ENCODE results near the gene SRGAP2C.
A peak's percentile ranks its signal among the peaks of the same experiment; 100 is the strongest.
"Not testable (repeated sequence)": the region's sequence is repeated elsewhere in the genome, so short reads cannot be mapped to it uniquely, and the experiment has no call there.

SRGAP2C gene

GRCh38 chr1:121184290-121185127, at the start of gene SRGAP2C, which contains the start of gene FAM72B:
TSS of gene SRGAP2C (plus strand) at chr1:121184975. CDS start at chr1:121187447, 2,472 bp downstream.
TSS of gene FAM72B (minus strand) at chr1:121184340. CDS start at chr1:121183489, 851 bp downstream.
- H3K4me3 ChIP-seq (ENCODE audit: low read depth, low read length), result peak within 1 kb of the TSS; percentile 55
- CTCF ChIA-PET, POLR2A ChIA-PET: not testable (repeated sequence)
- peak; percentile 99 for DNase-seq (ENCODE audit: low read depth, low spot score)

GRCh38 chr1:121140393-121140792, 44.4 kb upstream of the SRGAP2C start:
- CTCF ChIA-PET; POLR2A ChIA-PET; DNase-seq (ENCODE audit: low read depth, low spot score); H3K4me3 ChIP-seq (ENCODE audit: low read depth, low read length): not testable (repeated sequence)

- CTCF ChIA-PET; POLR2A ChIA-PET; DNase-seq (ENCODE audit: low read depth, low spot score); H3K4me3 ChIP-seq (ENCODE audit: low read depth, low read length): not testable (repeated sequence)
These were observed 36.1 kb upstream of the SRGAP2C start for GRCh38 chr1:121148489-121149190.

GRCh38 chr1:121151294-121151693, 33.5 kb upstream of the SRGAP2C start:
- POLR2A ChIA-PET; DNase-seq (ENCODE audit: low read depth, low spot score); H3K4me3 ChIP-seq (ENCODE audit: low read depth, low read length); CTCF ChIA-PET: not testable (repeated sequence)

GRCh38 chr1:121152788-121153187, 32.0 kb upstream of the SRGAP2C start:
- CTCF ChIA-PET; DNase-seq (ENCODE audit: low read depth, low spot score); POLR2A ChIA-PET; H3K4me3 ChIP-seq (ENCODE audit: low read depth, low read length): not testable (repeated sequence)

GRCh38 chr1:121154811-121155210, 30.0 kb upstream of the SRGAP2C start:
- CTCF ChIA-PET; DNase-seq (ENCODE audit: low read depth, low spot score); POLR2A ChIA-PET; H3K4me3 ChIP-seq (ENCODE audit: low read depth, low read length): not testable (repeated sequence)

- H3K4me3 ChIP-seq (ENCODE audit: low read depth, low read length); DNase-seq (ENCODE audit: low read depth, low spot score); CTCF ChIA-PET; POLR2A ChIA-PET: not testable (repeated sequence)
- TF ChIP-seq CTCF (IDR thresholded peaks at IDR 0.05; ENCODE audit: insufficient read depth, low read length, missing control alignments), result peak; percentile 31
These were observed 29.0 kb upstream of the SRGAP2C start for GRCh38 chr1:121155671-121156358.

- POLR2A ChIA-PET; DNase-seq (ENCODE audit: low read depth, low spot score); CTCF ChIA-PET; H3K4me3 ChIP-seq (ENCODE audit: low read depth, low read length): not testable (repeated sequence)
These were observed 27.7 kb upstream of the SRGAP2C start for GRCh38 chr1:121156958-121157603.

GRCh38 chr1:121157609-121158008, 27.2 kb upstream of the SRGAP2C start:
- H3K4me3 ChIP-seq (ENCODE audit: low read depth, low read length); DNase-seq (ENCODE audit: low read depth, low spot score); POLR2A ChIA-PET; CTCF ChIA-PET: not testable (repeated sequence)

- CTCF ChIA-PET, result not testable (repeated sequence)
These were observed 24.7 kb upstream of the SRGAP2C start for GRCh38 chr1:121160118-121160517.

GRCh38 chr1:121161199-121161901, 23.4 kb upstream of the SRGAP2C start:
- DNase-seq (ENCODE audit: low read depth, low spot score); POLR2A ChIA-PET; CTCF ChIA-PET; H3K4me3 ChIP-seq (ENCODE audit: low read depth, low read length): not testable (repeated sequence)

More at GRCh38 chr1:121160118-121160517, 24.7 kb upstream of the SRGAP2C start:
- DNase-seq (ENCODE audit: low read depth, low spot score); POLR2A ChIA-PET; H3K4me3 ChIP-seq (ENCODE audit: low read depth, low read length): not testable (repeated sequence)

GRCh38 chr1:121163850-121164757, 20.7 kb upstream of the SRGAP2C start:
- POLR2A ChIA-PET; CTCF ChIA-PET; DNase-seq (ENCODE audit: low read depth, low spot score); H3K4me3 ChIP-seq (ENCODE audit: low read depth, low read length): not testable (repeated sequence)

GRCh38 chr1:121165296-121165695, 19.5 kb upstream of the SRGAP2C start:
- DNase-seq (ENCODE audit: low read depth, low spot score); H3K4me3 ChIP-seq (ENCODE audit: low read depth, low read length); CTCF ChIA-PET; POLR2A ChIA-PET: not testable (repeated sequence)
